Gastroesophageal sphincter (tissue), 3 donors: ENCODE measurements around the gene L3MBTL4.
"Not testable (repeated sequence)": the region's sequence is repeated elsewhere in the genome, so short reads cannot be mapped to it uniquely, and the experiment has no call there.

ENCODE experiments used
- EP300 ChIP-seq: sonication (generic); formaldehyde crosslinking; IDR thresholded peaks from one replicate; pipeline ENCODE4 v1.6.1; 2017; ENCODE audit warnings: antibody characterized with exemption, mild to moderate bottlenecking
- POLR2A ChIP-seq, 2 donors: fragments of 450-650 bp; IDR thresholded peaks; one replicate each; pipeline ENCODE4 v1.6.1; 2017; ENCODE audit warnings: antibody characterized with exemption in 2 of 2, mild to moderate bottlenecking in 2 of 2, moderate library complexity in 1 of 2
- POLR2AphosphoS5 ChIP-seq: sonication (generic); formaldehyde crosslinking; IDR thresholded peaks from one replicate; pipeline ENCODE4 v1.6.1; 2017; ENCODE audit warnings: antibody characterized with exemption
- TF ChIP-seq, protein P1 (sequence below), 4 experiments: fragments of 200-600 bp in 2 of 4; fragments of 450-650 bp in 2 of 4; sonication (generic) in 1 of 4; IDR thresholded peaks; one replicate each; pipeline ENCODE4 v1.5.1; 2017 to 2019; ENCODE audit warnings: antibody characterized with exemption in 4 of 4, mild to moderate bottlenecking in 2 of 4, moderate library complexity in 2 of 4

DNA sequence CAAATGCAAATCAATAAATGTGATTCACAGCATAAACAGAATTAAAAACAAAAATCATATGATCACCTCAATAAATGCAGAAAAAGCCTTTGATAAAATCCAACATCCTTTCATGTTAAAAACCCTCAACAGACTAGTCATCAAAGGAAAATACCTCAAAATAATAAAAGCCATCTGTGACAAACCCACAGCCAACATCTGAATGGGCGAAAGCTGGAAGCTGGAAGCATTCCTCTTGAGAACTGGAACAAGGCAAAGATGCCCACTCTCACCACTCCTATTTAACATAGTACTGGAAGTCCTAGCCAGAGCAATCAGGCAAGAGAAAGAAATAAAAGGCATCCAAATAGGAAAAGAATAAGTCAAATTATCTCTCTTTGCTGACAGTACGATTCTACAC lies 367.1 kb downstream of the L3MBTL4 start:
- TF ChIP-seq, protein P1, sequence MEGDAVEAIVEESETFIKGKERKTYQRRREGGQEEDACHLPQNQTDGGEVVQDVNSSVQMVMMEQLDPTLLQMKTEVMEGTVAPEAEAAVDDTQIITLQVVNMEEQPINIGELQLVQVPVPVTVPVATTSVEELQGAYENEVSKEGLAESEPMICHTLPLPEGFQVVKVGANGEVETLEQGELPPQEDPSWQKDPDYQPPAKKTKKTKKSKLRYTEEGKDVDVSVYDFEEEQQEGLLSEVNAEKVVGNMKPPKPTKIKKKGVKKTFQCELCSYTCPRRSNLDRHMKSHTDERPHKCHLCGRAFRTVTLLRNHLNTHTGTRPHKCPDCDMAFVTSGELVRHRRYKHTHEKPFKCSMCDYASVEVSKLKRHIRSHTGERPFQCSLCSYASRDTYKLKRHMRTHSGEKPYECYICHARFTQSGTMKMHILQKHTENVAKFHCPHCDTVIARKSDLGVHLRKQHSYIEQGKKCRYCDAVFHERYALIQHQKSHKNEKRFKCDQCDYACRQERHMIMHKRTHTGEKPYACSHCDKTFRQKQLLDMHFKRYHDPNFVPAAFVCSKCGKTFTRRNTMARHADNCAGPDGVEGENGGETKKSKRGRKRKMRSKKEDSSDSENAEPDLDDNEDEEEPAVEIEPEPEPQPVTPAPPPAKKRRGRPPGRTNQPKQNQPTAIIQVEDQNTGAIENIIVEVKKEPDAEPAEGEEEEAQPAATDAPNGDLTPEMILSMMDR (IDR thresholded peaks at IDR 0.05): not testable (repeated sequence)
- TF ChIP-seq POLR2AphosphoS5; POLR2A (IDR thresholded peaks at IDR 0.05); EP300: not testable (repeated sequence)
